ENCODE measurements around the gene LRRC74B.

Gene LRRC74B

DNA sequence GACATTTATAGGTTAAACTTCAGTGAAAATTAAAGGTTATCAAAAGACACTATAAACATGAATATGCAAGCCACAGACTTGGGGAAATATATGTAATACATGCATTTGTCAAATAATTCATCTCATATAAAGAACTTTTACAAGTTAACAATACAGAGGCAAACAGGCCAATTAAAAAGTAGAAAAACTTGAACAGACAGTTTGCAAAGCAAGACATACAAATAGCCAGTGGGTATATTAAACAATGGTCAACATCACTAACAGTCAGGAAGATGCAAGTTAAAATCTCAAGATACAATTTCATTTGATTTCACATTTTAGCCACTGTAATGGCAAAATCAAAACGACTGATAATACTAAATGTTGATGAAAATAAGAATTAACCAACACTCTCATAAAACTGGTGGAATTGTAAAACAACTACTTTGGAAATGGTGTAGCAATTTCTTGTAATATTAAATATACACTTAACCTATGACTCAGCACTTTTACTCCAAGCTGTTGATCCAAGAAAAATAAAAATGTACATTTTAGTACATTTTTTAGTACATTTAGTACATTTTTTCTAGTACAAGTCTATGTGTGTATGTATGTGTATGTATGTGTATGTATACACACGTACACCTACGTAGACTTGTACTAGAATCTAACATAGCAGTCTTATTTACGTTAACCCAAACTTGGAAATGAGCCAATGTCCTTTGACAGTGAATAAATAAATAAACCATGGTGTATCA, 62.8 kb downstream of the LRRC74B start:
- no peak for DNase-seq
